Transverse colon (tissue), 4 donors: ENCODE results near the gene TSPYL6. TPM values are rescaled to one million over a fixed set of nuclear protein-coding genes. Genes with fewer than 3 reads are reported as not detected.

ENCODE experiments used
- DNase-seq: peaks from one replicate; pipeline ENCODE4 v3.0.0-alpha.2; 2019
- H3K27ac ChIP-seq, 4 donors: fragments of 200-600 bp; sonication (generic); 2 replicates each; pipeline ENCODE4 v1.5.1; 2016 to 2018; ENCODE audit warnings: inconsistent platforms in 4 of 4
- H3K27me3 ChIP-seq: fragments of 200-600 bp; sonication (generic); 2 replicates; pipeline ENCODE4 v1.5.1; 2017; ENCODE audit warnings: inconsistent platforms
- H3K36me3 ChIP-seq, 4 donors: fragments of 200-600 bp; sonication (generic); 2 replicates each; pipeline ENCODE4 v1.5.1; 2017 to 2019; ENCODE audit warnings: inconsistent platforms in 4 of 4
- H3K4me1 ChIP-seq, 4 donors: fragments of 200-600 bp; sonication (generic); 2 replicates each; pipeline ENCODE4 v1.5.1; 2017 to 2020; ENCODE audit warnings: inconsistent platforms in 4 of 4
- H3K4me3 ChIP-seq, 4 donors: fragments of 200-600 bp; sonication (generic); 1 replicate in 1 of 4; 2 replicates in 3 of 4; pipeline versions ENCODE4 v1.5.1 to v1.6.1; 2017 to 2019; ENCODE audit warnings: inconsistent platforms in 4 of 4
- H3K9me3 ChIP-seq, 2 donors: fragments of 200-600 bp; sonication (generic); 2 replicates each; pipeline ENCODE4 v1.5.1; 2017 to 2019; ENCODE audit warnings: inconsistent platforms in 2 of 2
- EP300 ChIP-seq: sonication (generic); formaldehyde crosslinking; IDR thresholded peaks from one replicate; pipeline ENCODE4 v1.6.1; 2017; ENCODE audit warnings: antibody characterized with exemption, low read depth
- POLR2A ChIP-seq: fragments of 450-650 bp; IDR thresholded peaks from one replicate; pipeline ENCODE4 v1.6.1; 2016; ENCODE audit warnings: antibody characterized with exemption, mild to moderate bottlenecking, moderate library complexity
- POLR2AphosphoS5 ChIP-seq, 3 donors: sonication (generic); formaldehyde crosslinking; IDR thresholded peaks; one replicate each; pipeline ENCODE4 v1.6.1; 2016; ENCODE audit warnings: antibody characterized with exemption in 3 of 3
- WGBS, 2 donors: methylation state at CpG; one replicate each; pipeline ENCODE4 v1.1.5; 2018; ENCODE audit warnings: low coverage in 1 of 2; 5-methylcytosine and 5-hydroxymethylcytosine counted together
- in situ Hi-C, 4 donors: fragments of 200-750 bp; cut with MboI; loops; one replicate each; pipeline versions ENCODE4 v1.15.0 to v1.15.1; 2017; ENCODE audit warnings: low sequenced_read_pairs in 3 of 4, low pct_ligation_motif_present in 1 of 4, low pct_unique_long_range_greater_than_20kb in 1 of 4
- intact Hi-C: fragments of 100-400 bp; cut with DNase I; formaldehyde crosslinking; loops from one replicate; pipeline ENCODE4 v1.15.1; 2023; ENCODE audit warnings: low total_unique reads
- total RNA-seq, 4 donors: library from RNA; depleted of rRNA; stranded (reverse); fragments of >200 nt; gene quantifications; one replicate each; pipeline ENCODE4 v1.1.0, GENCODE V29; 2016
- TF ChIP-seq, protein P1 (sequence below), 5 experiments: fragments of 200-600 bp in 3 of 5; fragments of 450-650 bp in 2 of 5; sonication (generic) in 3 of 5; IDR thresholded peaks; 1 replicate in 2 of 5; 2 replicates in 3 of 5; pipeline ENCODE4 v1.5.1; 2016 to 2017; ENCODE audit warnings: antibody characterized with exemption in 5 of 5, inconsistent platforms in 3 of 5, mild to moderate bottlenecking in 2 of 5, moderate library complexity in 1 of 5

Gene TSPYL6
- total RNA-seq, 4 donors from 2014 or later, result not detected

DNA sequence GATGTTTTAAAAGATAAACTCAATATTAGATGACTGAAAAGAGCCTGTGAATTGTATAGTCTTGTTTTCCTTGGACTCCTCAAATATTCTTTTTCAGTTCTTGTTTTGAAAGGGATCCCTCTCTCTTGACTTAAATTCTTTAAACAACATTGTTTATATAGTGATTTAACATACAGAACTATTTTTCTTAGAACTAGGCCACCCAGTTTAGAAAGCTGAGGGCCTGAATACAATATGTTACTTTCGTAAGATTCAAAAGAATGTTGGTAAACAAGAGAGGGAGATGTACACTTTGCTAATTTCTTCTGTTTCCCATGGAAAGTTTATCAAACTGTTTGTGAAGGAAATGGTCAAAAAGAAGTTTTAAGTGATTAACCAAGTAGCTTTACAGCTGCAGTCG, 5.5 kb upstream of the TSPYL6 start:
- WGBS, 2 donors, result 15 to 41% methylated on average over 2 of the region's 2 CpGs

DNA sequence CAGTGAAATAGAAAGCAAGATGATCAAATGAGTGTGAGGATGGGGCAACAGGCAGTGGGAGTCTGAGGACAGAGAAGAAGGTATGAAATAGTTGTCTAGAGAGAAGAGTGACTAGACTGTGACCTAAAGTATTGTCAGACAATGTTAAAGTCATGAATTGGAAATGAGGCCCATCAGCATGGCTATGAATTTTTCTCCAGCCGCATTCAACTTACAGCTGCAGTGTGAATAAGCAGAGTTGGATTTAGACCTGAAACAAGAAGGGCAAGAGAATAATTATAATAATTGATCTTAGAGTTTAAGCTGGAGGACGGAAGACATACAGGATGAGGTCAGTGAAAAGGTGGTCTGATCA, 4.2 kb upstream of the TSPYL6 start:
- 95 to 100% methylated on average over 1 to 2 of the region's 2 CpGs for WGBS, 2 donors
- intact Hi-C loops, result no loop called here

More for the DNA sequence above, 5.5 kb upstream of the TSPYL6 start:
- TF ChIP-seq, protein P1, sequence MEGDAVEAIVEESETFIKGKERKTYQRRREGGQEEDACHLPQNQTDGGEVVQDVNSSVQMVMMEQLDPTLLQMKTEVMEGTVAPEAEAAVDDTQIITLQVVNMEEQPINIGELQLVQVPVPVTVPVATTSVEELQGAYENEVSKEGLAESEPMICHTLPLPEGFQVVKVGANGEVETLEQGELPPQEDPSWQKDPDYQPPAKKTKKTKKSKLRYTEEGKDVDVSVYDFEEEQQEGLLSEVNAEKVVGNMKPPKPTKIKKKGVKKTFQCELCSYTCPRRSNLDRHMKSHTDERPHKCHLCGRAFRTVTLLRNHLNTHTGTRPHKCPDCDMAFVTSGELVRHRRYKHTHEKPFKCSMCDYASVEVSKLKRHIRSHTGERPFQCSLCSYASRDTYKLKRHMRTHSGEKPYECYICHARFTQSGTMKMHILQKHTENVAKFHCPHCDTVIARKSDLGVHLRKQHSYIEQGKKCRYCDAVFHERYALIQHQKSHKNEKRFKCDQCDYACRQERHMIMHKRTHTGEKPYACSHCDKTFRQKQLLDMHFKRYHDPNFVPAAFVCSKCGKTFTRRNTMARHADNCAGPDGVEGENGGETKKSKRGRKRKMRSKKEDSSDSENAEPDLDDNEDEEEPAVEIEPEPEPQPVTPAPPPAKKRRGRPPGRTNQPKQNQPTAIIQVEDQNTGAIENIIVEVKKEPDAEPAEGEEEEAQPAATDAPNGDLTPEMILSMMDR (IDR thresholded peaks at IDR 0.05), result no peak
- TF ChIP-seq POLR2AphosphoS5 (IDR thresholded peaks at IDR 0.05), result no peak
- TF ChIP-seq POLR2A, result no peak
- TF ChIP-seq EP300, result no peak
- no peaks in the 10 kb centered on the region for H3K4me1 ChIP-seq
- H3K27me3 ChIP-seq, result no peaks in the 10 kb centered on the region
- H3K27ac ChIP-seq, result no peak overlapping the region
- in situ Hi-C loops (no loop called here), intact Hi-C loops (no loop called here)
- H3K36me3 ChIP-seq, result no peaks in the 10 kb centered on the region
- H3K9me3 ChIP-seq, result no peaks in the 10 kb centered on the region
- DNase-seq, result no peak
- no peak overlapping the region for H3K4me3 ChIP-seq

DNA sequence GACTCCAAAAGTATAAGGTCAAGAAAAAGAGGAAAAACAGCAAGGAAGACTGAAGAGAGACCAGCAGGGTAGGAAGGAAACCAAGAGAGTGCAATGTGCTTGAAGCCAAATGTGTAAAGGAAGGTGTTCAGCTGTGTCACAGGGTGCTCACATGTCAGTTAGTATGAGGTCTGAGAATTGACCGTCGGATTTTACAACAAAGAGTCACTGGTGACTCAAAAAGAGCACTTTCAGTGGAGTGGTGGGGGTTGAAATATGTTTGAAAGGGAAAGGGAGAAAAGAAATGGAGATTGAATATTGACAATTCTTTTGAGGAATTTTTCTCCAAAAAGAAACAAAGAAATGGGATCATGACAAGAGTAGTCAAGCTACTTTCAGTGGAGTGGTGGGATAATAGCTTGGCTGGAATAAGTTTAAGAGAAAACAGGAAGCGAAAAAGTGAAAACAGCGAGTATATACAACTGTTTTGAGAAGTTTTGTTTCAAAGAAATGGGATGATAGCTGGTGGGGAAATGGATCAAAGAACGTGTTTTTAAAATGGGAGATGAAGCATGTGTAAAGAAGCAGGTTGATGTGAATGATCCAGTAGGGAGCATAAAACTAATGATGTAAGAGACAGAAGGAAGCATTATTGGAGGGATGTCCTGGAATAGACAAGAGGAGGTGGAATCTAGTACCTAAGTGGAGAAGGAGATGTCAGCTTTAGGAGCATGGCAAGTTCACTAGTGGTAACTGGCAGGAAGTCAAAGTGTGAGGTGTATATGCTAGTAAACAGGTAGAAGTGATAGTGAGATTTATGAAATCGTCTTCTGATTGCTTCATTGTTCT, 3.6 kb upstream of the TSPYL6 start:
- intact Hi-C loops (no loop called here), in situ Hi-C loops (no loop called here)
- WGBS, 2 donors, result 84 to 90% methylated on average over 6 of the region's 6 CpGs

More for the DNA sequence above, 4.2 kb upstream of the TSPYL6 start:
- no peak for TF ChIP-seq POLR2AphosphoS5 (IDR thresholded peaks at IDR 0.05)
- TF ChIP-seq POLR2A, result no peak
- TF ChIP-seq, protein P1 (IDR thresholded peaks at IDR 0.05), result no peak
- no peak for TF ChIP-seq EP300
- Histone ChIP-seq H3K4me1 (no peaks in the 10 kb centered on the region), H3K27me3 (no peaks in the 10 kb centered on the region), H3K4me3 (no peak overlapping the region), H3K27ac (no peak overlapping the region), H3K36me3 (no peaks in the 10 kb centered on the region), H3K9me3 (no peaks in the 10 kb centered on the region)
- in situ Hi-C loops, result no loop called here
- DNase-seq, result no peak

DNA sequence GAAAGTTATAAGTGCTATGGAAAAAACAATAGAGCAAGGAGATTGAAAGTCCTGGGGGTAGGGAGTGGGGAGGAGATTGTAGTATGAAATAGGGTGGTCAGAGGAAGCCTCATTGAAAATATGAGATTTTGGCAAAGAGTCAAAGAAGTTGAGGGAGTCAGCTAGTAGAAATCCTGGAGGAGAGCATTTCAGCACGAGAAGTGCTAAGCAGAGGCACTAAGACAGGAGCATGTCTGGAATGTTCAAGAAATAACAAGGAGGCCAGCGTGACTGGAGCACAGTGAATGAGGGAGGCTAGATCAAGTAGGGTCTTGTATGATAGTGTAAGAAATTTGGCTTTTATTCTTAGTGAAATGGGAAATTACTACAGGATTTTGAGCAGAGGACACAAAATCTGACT, 2.1 kb upstream of the TSPYL6 start:
- in situ Hi-C loops, result no loop called here
- Histone ChIP-seq H3K27me3 (no peaks in the 10 kb centered on the region), H3K4me3 (no peak overlapping the region), H3K4me1 (no peaks in the 10 kb centered on the region), H3K9me3 (no peaks in the 10 kb centered on the region), H3K27ac (no peak overlapping the region), H3K36me3 (no peaks in the 10 kb centered on the region)
- 74 to 100% methylated on average over 1 to 2 of the region's 2 CpGs for WGBS, 2 donors
- intact Hi-C loops, result no loop called here
- TF ChIP-seq POLR2AphosphoS5 (IDR thresholded peaks at IDR 0.05), result no peak
- no peak for TF ChIP-seq POLR2A
- DNase-seq, result no peak

More for the DNA sequence above, 3.6 kb upstream of the TSPYL6 start:
- TF ChIP-seq EP300 (no peak), POLR2AphosphoS5 (IDR thresholded peaks at IDR 0.05) (no peak), POLR2A (no peak)
- TF ChIP-seq, protein P1 (IDR thresholded peaks at IDR 0.05), result no peak
- H3K27ac ChIP-seq, result no peak overlapping the region
- no peak overlapping the region for H3K4me3 ChIP-seq
- H3K27me3 ChIP-seq, result no peaks in the 10 kb centered on the region
- H3K36me3 ChIP-seq, result no peaks in the 10 kb centered on the region
- no peak for DNase-seq
- H3K9me3 ChIP-seq, result no peaks in the 10 kb centered on the region
- no peaks in the 10 kb centered on the region for H3K4me1 ChIP-seq
